ENCODE results near the gene DCAF17. TPM values are rescaled to one million over a fixed set of nuclear protein-coding genes. Genes with fewer than 3 reads are reported as not detected.
"Not testable (repeated sequence)": the region's sequence is repeated elsewhere in the genome, so short reads cannot be mapped to it uniquely, and the experiment has no call there.

DCAF17 gene
- total RNA-seq, 1 experiment from 2014 or later, result 11.0 TPM

DNA sequence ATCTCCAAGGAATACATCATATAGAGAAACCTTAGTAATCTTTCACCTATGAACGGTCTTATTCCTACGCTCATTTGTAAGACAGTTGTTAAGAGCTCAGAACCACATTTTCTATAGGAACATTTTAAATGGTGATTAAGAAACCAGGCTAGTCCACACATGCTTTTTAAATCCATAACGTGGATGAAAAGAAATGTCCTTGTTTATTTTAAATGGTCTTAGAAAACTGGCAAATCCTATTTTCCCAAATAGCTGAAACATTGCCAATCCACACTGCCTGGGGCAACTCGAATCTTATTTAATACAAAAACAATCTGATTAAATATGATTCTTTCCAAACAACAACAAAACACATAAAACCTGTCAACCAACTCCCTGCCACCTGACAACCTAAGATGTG, 23.9 kb upstream of the DCAF17 start:
- no peak for DNase-seq (ENCODE audit: low spot score)

DNA sequence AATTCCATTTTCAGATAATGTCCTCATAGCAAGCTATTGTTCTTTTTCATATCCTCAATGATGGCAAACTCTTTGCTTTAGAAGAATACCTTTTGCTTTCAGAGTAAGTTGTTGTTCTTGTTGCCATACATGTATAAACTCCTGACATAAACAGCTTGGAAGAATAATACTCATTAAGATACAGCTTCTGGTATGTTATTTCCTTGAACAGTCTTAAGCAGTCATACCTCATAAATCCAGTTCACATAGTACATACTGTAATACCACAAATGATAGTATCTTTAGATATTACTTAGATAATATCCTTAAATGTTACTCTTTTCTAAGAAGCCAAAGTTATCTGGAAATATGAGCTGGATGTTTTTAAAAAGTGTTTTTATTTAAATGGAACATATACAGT, 23.4 kb upstream of the DCAF17 start:
- no peak for DNase-seq (ENCODE audit: low spot score)

DNA sequence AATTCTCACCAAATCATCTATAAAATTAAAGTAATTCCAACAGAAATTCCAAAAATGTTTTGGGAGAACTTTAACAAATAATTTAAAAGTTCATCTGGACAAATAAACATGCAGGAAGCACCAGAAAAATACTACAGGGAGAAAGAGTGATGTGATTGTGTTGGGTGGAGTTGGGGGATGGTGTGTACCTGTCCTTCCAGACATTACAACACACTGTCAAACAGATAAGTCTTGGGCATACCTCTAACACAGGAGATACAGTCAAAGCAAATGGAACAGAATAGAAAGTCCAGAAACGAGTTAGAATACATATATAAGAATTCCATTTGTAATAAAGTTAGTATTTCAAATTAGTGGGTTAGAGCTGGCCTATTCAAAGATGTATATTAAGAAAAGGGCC, 22.8 kb upstream of the DCAF17 start:
- DNase-seq (ENCODE audit: low spot score), result no peak

DNA sequence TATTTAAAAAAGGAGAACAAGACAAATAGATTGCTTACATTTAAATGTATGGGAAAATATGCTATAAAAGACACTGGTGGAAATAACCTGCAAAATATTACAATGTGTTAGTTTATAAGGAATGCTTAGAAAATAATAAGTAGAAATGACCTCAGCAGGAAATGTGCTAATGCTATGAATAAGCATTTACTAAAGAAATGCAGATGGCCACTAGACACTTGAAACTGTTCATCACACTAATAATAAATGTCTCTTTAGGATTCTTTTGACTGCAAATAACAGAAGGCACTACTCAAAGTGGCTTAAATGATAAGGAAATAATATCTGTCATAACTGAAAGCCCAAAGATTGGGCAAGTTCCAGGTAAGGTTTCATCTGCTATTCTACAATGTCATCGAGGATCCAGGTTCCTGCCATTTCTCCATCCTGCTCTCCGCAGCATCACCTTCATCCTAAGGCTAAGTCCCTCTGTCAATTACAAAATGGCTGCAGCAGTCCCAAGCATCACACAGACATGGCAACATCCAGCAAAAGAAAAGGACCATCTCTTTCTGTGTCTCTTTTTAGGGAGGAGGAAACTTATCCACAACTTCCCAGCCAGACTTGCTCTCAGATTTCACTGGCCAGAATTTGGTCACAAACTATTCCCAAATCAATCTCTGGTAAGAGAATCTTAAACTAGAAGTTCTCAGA, 22.1 kb upstream of the DCAF17 start:
- no peak for DNase-seq (ENCODE audit: low spot score)

DNA sequence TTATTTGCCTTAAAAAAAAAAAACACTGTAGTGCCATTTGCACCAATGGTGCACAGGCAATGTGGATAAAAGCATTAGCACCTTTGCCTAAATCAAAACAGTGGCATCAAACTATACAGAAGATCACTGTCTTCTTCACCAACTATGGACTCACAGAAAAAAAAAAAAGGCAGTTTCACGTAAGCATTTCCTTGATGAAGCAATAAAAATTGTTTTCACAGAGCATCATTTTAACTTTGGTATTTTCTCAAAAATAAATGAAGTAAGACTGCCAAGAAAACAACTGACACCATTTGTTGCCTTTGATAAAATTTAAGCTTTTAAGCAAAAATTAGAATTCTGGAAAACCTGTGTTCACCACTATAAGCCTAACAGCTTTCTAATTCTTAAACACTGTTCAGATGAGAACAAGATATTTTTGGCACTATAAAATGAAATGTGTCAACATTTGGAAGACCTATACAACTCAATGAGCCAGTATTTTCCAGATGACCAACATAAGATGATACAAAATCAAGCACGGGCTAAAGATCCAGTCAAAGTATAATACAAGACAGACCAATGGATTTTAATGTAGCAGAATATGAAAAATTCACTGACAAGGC, 21.4 kb upstream of the DCAF17 start:
- no peak for DNase-seq (ENCODE audit: low spot score)

DNA sequence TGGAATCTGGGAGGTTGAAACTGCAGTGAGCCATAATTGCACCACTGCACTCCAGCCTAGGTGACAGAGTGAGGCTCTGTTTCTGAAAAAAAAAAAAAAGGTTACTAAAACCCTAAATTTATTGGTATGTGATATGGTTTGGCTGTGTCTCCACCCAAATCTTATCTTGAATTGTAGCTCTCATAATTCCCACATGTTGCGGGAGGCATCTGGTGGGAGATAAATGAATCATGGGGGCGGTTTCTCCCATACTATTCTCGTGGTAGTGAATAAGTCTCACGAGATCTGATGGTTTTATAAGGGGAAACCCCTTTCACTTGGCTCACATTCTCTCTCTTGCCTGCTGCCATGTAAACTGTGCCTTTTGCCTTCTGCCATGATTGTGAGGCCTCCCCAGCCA, 19.4 kb upstream of the DCAF17 start:
- not testable (repeated sequence) for DNase-seq (ENCODE audit: low spot score)

DNA sequence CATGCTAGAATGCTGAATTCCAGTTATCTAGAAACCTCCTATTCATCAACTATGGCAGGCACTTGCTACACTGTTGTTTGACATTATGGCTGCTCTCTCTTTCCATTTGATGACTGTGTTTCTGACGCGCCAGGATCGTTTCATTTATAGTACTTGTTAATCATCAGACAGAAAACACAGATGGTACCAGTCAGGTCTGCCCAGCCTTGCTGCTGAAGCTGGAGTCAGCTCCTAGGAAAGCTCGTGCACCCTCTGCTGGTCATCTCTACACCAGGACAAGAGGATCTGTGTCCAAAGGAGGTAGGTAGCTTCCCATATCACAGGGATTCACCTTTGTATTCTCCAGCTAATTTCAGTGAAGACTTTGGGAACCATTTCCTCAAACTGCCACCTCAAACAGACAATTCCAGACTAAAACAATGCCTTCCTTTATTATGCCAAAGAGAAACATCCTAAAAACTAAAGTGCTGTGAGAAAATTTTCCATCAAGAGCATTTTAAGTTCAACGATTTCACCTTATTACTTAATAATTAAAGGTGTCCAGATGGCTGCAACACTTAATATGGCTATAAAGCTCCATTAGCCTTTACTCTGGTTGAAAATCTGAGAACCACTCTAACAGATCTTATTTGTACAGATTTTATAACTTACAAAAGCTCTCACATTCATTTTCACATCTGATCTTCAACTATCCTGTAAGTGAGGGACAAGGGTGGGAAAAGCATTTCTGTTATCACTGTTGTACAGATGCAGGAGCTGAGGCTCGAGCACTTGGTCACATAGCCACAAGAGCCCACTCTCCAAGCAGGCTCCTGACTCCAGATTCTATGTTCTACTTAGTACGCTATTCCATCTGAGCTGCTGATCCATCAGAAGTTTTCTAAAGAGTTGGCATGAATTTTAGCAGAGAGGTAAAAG, 17.8 kb upstream of the DCAF17 start:
- DNase-seq (ENCODE audit: low spot score), result peak; percentile 91

DNA sequence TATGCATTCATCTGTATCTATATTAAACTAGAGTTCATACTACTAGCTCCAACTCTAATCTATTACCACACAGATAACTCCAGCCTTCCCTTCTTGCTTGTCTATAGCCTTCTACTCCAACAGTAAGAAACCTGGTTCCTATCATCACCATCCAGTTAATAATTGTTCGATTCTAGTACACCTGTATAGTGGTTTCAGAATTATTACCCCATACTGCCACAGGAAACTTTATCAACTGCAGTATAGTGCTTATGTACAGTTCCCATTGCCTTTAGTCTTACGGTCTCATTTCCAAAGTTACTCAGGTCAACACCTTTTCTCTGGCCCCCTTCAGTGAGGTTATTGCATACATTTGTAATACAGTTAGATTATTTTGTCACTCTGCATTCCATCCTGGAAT, 14.7 kb upstream of the DCAF17 start:
- DNase-seq (ENCODE audit: low spot score), result no peak

DNA sequence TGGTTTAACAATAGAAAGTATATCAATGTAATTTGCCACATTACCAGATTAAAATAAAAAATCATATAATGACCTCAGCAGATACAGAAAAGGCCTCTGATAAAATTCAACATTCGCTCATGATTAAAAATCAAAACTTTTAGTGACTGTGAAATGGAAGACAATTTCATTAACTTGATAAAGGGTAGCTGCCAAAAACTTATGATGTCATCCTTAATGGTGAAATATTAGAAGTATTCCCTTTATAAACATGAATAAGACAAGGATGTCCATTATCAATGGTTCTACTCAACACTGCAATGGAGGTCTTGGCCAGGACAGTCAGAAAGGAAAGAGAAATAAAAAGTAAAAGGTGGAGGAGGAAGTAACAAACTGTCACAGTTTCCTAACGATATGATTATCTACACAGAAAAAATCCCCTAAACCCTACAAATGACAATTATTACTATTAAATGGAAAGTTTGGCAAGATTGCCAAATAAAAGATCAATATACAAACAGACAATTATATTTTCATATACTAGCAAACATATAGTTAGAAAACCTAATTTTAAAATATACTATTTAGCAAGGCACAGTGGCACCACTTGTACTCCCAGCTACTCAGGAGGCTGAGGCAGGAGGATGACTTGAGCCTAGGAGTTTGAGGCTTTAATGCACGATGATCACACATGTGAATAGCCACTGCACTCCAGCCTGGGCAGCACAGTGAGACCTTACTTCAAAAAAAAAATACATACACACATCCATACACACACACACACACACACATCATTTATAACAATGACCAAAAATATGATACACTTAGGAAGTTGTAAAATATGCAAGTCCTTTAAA, 13.1 kb upstream of the DCAF17 start:
- no peak for DNase-seq (ENCODE audit: low spot score)

DNA sequence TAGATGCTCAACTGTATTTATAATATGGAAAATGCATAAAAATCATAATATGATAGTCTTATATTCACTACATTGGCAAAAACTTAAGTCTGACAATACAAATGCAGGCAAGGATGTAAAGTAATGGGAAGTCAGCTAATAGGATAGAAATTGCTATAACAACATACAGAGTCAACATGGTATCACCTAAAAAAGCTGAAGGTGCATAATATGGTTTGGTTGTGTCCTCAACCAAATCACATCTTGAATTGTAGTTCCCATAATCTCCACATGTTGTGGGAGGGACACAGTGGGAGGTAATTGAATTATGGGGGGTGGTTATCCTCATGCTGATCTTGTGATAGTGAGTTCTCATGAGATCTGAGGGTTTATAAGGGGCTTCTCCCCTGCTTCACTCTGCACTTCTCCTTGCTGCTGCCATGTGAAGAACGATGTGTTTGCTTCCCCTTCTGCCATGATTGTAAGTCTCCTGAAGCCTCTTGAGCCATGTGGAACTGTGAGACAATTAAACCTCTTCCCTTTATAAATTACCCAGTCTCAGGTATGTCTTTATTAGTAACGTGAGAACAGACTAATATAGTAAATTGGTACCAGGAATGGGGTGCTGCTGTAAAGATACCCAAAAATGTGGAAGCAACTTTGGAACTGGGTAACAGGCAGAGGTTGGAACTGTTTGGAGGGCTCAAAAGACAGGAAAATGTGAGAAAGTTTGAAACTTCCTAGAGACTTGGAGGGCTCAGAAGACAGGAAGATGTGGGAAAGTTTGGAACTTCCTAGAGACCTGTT, 11.1 kb upstream of the DCAF17 start:
- DNase-seq (ENCODE audit: low spot score), result not testable (repeated sequence)

DNA sequence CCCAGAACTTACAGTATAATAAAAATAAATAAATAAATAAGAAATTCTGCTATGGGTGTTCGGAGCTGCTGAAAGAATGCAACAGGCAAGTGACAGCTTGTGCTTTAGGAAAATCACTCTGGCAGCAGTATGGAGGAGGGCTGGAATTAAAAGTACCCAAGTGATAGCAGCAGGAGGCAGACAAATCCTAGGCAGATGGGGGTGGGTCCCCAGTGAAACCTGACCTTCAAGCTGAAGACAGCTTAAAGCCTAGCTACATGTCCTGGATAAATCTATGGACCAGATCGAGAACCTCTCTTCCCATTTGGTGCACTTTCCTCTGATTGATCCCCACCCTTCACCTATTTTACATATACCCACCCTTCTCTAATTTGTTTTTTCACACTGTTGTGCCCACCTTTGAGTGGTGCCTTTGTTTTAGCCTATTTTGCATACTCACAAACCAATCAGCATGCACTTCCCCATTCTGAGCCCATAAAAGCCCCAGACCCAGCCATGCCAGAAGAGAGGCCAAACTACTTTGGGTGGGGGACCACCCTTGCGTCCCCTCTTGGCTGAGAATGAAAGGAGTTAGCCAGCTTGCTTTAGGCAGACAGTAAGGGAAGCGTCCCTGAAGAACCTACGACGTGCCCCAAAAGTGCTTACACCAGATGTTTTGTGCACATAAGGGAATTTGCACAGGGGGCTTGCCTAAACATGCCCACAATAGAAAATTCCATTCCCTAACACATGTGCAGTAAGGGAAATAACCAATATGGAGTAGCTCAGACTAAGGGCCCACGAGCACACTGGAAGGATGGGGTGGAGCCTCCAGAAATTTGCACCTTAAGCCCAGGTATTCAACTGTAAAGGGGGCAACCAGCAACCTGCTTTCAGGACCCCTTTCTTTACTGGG, 3.3 kb upstream of the DCAF17 start:
- no peak for DNase-seq (ENCODE audit: low spot score)

DNA sequence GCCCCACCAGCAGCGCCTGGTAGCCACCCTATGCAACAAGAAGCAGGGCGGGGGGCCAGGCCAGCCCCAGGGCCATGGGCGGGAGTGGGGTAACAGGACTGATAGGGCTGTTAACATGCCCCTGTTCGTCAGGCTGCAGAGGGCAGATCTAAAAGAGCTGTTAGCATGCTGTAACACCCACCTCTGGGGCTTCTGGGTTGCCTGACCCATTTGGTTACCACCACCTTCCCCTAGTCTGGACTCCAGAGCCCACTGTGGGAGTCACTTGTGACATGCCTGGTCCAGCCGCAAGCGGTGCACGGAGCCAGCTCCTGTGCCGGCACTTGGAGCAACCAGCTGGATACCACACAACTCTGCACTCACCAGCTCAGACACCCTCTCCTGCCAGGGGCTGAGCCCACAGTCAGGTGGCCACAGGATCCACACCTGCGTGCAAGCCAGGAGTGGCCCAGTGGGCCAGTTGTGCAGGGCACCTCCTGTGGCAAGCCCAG, 2.3 kb upstream of the DCAF17 start:
- no peak for DNase-seq (ENCODE audit: low spot score)

DNA sequence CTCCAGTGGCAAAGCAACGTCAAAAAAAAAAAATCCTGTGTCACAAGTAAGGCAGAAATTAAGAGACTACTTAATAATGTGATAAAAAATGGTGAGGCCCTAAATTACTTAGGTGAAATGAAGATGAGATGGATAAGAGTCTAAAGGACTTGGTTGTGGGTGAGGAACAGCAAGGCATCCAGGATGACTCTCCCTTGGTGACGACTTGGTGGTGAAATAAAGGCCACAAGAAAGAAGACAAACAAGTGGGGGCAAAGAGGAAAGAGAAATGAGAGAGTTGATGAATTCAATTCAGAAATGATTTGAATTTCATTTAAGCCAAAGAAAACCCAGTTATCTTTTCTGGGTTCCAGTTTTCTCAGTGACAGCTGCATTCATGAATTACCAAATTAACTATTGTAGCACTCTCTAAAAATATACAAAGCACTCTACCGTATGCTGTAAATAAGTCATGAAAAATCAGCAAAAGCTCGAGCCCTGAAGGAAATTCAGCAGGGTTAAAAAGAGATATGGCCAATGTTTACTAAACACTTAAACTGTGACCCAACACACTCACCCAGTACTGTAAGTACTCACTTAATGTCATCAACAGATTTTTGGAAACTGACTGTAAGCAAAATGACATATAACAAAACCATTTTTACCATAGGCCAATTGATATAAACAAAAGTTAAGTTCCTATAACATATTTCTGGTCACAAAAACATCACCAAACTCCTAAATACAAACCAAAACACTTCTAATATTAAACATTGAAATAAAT, 1.6 kb upstream of the DCAF17 start:
- no peak for DNase-seq (ENCODE audit: low spot score)

DNA sequence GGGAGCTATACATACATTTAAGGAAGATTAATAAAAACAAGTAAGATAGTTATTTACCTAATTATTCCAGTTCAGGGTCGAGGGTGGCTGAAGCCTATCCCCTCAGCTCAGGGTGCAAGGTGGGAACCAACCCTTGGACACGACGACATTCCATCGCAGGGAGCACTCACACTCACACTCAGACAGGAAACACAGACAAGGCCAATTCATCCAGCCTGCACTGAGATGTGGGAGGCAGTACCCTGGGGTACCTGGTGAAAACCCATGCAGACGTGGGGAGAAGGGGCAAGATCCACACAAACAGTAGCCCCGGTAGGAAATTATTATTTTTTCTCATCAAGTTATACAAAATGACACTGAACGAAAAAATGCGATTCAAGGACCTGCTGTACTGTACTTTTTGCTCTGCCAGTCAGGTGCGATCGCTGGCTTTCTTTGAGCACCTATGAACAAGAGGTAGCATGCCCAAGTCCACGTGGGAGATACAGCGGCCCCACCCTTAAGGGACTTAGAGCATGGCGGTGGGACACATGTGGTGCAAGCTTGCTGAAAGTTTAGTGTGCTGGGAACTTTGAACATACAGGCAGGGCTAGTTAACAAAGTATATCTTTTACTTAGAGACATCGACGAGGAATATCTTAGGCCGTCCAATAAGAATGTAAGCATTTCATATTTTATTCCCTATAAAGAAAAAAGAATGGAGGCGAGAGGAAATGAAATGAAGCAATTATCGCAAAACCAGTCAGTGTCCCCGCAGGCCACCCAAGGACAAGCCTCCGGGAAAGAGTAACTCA, 860 bp upstream of the DCAF17 start:
- DNase-seq (ENCODE audit: low spot score), result peak; percentile 14

DNA sequence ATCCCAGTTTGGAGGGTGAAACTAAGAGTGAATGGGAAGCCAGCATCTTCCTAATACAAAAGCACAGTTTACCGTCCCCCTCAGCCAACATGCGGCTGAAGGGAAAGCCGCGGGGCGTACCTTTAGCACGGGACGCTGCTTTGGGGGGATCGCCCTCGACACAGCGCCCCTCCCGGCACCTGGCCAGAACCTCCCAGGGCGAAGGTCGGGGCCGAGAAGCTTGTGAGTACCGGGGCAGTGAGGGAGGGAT, 338 bp upstream of the DCAF17 start, which contains the start of gene METTL8:
TSS of gene METTL8 (minus strand) at position 228 of the 250 bp plus-strand sequence. CDS start 41,805 bp downstream, outside the sequence.
- DNase-seq (ENCODE audit: low spot score), result no peak

DNA sequence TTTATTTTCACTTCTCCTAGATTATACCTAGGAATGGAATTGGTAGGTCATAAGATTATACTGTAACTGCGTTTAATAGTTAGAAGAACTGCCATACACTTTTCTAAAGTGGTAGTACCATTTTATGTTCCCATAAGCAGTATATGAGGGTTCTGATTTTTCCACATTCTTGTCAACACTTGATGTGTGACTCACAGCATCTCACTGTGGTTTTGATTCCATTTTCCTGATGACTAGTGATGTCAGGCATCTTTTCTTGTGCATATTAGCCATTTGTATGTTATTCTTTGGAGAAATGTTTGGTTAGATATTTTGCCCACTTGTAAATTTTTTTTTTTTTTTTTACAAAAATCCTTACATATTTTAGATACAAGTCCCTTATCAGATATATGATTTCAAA, 2.3 kb downstream of the DCAF17 start:
- peak; percentile 20 for DNase-seq (ENCODE audit: low spot score)

DNA sequence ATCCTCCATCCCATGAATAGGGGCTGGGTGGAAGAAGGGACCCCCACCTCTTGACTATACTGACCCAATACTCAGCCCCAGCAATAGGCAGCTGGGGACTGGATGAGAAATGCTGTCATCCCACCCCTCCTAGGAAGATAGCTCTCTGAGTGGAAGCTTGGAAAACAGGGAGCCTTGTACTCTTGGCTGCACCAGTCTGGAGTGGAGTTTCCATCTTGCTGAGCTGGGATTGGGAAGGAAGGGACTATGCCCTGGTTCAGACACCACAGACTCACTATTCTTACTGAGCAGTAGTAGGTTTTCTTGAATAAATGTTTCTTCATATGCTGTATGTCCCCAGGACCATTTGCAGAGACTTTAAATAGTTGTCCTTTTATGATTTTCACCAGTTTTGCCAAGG, 7.4 kb downstream of the DCAF17 start:
- no peak for DNase-seq (ENCODE audit: low spot score)

DNA sequence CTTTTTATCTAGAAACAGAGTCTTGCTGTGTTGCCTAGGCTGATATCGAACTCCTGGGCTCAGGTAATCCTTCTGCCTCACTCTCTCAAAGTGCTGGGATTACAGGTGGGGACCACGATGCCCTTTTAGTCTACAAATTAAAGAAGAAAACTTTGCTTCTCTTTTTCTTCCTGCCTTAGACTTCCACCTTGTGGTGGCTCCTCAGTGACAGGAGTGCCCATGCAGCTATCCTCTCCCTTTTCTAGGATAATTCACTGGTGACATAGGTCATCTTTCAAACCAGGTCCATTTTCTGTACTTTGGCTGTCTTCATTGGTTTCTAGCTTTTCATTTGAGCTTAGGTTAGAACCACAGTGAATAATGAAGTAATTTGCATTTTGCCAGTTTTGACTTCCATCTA, 13.6 kb downstream of the DCAF17 start:
- DNase-seq (ENCODE audit: low spot score), result no peak

Measured in H4 (cell line).